H1 (cell line): ENCODE data around the gene SLC35B1. TPM values are rescaled to one million over a fixed set of nuclear protein-coding genes. Genes with fewer than 3 reads are reported as not detected.

Experiments used
- BACH1 ChIP-seq: IDR thresholded peaks from 2 replicates; pipeline ENCODE4 v1.6.1; 2012; ENCODE audit warnings: low read length, improper control_type of control experiment
- BCL11A ChIP-seq, 2 experiments: IDR thresholded peaks; one replicate each; pipeline ENCODE4 v1.6.1; 2011; ENCODE audit warnings: low read depth in 2 of 2, low read length in 2 of 2, mild to moderate bottlenecking in 2 of 2
- CHD7 ChIP-seq: fragments of 300-600 bp; sonication (generic); IDR thresholded peaks from 2 replicates; pipeline ENCODE4 v1.7.1; 2012; ENCODE audit warnings: low read length, moderate library complexity, mild to moderate bottlenecking, inconsistent platforms; ENCODE audit not compliant: insufficient replicate concordance
- EGR1 ChIP-seq: IDR thresholded peaks from 2 replicates; pipeline ENCODE4 v1.6.1; 2011; ENCODE audit warnings: low read depth, low read length, borderline replicate concordance
- JUN ChIP-seq: IDR thresholded peaks from 2 replicates; pipeline ENCODE4 v1.6.1; 2011; ENCODE audit warnings: low read depth, mild to moderate bottlenecking, improper control_type of control experiment, low read length
- POLR2A ChIP-seq, 2 experiments: IDR thresholded peaks; 1 replicate in 1 of 2; 2 replicates in 1 of 2; pipeline ENCODE4 v1.6.1; 2011; ENCODE audit warnings: low read depth in 2 of 2, low read length in 2 of 2, mild to moderate bottlenecking in 2 of 2; ENCODE audit errors: control extremely low read depth in 1 of 2
- SIX5 ChIP-seq: IDR thresholded peaks from 2 replicates; pipeline ENCODE4 v1.6.1; 2011; ENCODE audit warnings: mild to moderate bottlenecking, low read depth, low read length
- SP2 ChIP-seq: IDR thresholded peaks from 2 replicates; pipeline ENCODE4 v1.6.1; 2012; ENCODE audit warnings: mild to moderate bottlenecking, low read length, inconsistent platforms
- TBP ChIP-seq: IDR thresholded peaks from 2 replicates; pipeline ENCODE4 v1.6.1; 2011; ENCODE audit warnings: low read depth, low read length, improper control_type of control experiment
- polyA plus RNA-seq, 7 experiments: library from polyadenylated mRNA; depleted of rRNA in 3 of 7; stranded (reverse) in 5 of 7; unstranded in 2 of 7; fragments of >200 nt in 5 of 7; fragments of 200-250 nt in 2 of 7; gene quantifications; 1 replicate in 5 of 7; 2 replicates in 1 of 7; 4 replicates in 1 of 7; pipeline versions ENCODE4 v1.2.1 to v1.2.3, GENCODE V29; 2011 to 2013; ENCODE audit warnings: missing spikeins in 2 of 7, mixed read lengths in 2 of 7
- total RNA-seq: library from RNA; stranded (reverse); fragmentation: NEBNext Ultra II Directional; extraction: Animal tissue kit (Norgen Biotek cat#: 25700); gene quantifications from 2 replicates; pipeline ENCODE4 v1.2.1, GENCODE V29; 2021

The SLC35B1 gene
- total and polyA plus RNA-seq, 2 of the 8 experiments (the other 6 are each of a cell fraction or from before 2014, with no cell fraction given), result 56.5 to 87.7 TPM

- TF ChIP-seq CHD7, result no peak
- no peak for TF ChIP-seq JUN
- TF ChIP-seq TBP, result no peak
- TF ChIP-seq POLR2A (IDR thresholded peaks at IDR 0.05; ENCODE audit: control extremely low read depth in 1 of 2, low read depth in 2 of 2, low read length in 2 of 2), result no peak; a peak in 1 of 3 replicates
- TF ChIP-seq SIX5, result no peak
- TF ChIP-seq SP2, result no peak
- TF ChIP-seq EGR1, result no peak
- no peak for TF ChIP-seq BACH1
- no peak for TF ChIP-seq BCL11A (IDR thresholded peaks at IDR 0.05; ENCODE audit: low read depth in 2 of 2, low read length in 2 of 2)
Observed at GRCh38 chr17:49700960-49701359, 6.8 kb downstream of the SLC35B1 start (continued).
